HG03060 (cell line): ENCODE data around the gene HIPK1.
"Not testable (repeated sequence)": the region's sequence is repeated elsewhere in the genome, so short reads cannot be mapped to it uniquely, and the experiment has no call there.

Source experiments
- ATAC-seq: cut with Tn5 transposase; IDR thresholded peaks from one replicate; pipeline ENCODE4 v1.9.1; 2021; ENCODE audit warnings: low read depth, moderate number of reproducible peaks; ENCODE audit not compliant: unreplicated experiment

HIPK1 gene

DNA sequence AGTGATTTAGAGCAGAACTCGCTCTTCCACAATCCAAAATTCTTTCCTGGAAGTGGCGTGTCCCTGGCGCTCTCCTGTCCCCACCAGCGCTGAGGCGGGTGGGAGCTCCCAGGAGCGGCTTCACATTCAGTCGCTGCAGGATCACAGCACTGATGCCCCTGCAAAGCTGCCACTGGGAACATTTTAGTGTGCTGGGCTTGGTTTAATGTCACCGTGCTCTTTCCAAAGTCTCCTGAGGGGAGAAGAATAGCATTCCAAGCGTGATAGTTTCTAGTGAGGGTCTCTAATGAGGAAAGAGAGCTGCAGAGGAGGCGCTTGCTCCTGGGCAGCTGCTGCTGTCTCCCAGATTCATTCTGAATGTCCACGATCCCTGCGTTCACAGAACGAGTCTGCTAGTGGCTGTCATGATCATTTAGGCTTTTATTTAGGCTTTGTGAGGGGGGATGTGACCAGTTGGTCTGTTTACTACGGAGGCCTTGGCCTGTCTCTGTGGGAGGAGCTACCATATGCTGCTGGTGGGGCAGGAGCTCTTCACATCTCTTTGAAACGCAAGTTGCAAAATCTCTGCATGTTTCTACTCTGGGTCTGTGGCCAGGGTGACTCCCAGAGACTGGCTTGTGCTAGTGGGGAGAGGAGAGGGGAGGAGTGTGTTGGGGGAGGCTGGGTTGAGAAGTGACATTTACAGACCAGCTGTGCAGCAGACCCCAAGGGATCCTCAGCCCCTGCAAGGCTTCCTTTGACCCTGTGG is 73.5 kb downstream of the HIPK1 start:
- no peak for ATAC-seq

DNA sequence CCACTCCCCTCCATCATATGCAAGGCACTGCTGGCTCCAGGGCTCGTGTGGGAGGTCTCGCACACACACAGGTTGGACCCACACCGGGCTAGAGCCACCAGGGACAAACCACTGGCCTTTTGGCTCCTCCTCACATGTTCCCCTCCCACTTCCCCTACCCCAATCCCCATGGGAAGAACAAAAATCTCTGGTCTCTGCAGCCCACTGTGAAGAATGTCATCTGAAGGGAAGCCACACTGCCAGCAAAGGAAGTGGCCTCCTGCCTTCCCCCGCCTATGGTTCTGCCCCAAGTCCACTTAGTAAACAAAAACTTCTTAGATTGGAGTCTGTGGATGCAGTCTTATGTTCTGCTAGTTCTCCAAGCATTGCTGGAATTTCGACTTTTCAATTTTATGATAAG is 74.3 kb downstream of the HIPK1 start:
- ATAC-seq, result no peak

- not testable (repeated sequence) for ATAC-seq
Observed at GRCh38 chr1:114006825-114007224, 77.7 kb downstream of the HIPK1 start.

DNA sequence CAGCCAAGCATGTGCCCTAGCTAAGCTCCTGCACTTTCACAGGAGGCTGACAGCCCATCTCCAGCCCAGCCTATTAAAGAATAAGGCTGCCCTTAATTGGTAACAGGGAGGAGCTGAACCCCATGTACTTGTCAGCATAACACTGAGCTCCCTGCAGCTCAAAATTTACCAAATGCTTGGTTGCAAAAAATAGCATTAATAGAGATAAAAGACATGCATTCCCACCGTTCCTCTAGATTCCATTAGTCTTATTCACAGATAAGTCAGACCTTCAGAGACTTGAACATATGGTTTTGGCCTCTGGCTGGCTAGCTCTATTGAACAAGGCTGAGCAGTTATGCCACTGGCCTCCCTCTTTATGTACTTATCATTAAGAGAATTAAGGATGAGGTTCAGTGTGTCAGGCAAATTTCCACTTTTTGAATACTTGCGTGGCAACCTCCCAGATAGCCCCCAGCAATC is 79.4 kb downstream of the HIPK1 start:
- no peak for ATAC-seq

DNA sequence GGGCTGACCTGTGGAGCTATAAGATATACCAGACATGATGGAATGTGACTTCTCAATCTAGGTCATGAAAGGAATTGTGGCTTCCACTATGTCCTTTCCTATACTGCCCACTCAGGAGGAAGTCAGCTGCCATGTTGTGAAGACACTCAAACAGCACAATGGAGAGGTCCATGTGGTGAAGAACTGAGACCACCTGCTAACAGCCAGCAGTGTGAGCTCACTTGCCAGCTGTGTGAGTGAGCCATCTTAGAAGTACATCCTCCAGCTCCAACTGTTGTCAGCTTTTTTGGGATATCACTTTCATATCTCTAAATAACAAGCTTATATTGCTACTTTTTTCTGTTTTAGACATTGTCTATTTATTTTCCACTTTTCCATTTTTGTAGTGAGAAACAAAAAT is 79.9 kb downstream of the HIPK1 start:
- no peak for ATAC-seq

- ATAC-seq, result no peak
Observed at GRCh38 chr1:114009393-114009792, 80.3 kb downstream of the HIPK1 start.

DNA sequence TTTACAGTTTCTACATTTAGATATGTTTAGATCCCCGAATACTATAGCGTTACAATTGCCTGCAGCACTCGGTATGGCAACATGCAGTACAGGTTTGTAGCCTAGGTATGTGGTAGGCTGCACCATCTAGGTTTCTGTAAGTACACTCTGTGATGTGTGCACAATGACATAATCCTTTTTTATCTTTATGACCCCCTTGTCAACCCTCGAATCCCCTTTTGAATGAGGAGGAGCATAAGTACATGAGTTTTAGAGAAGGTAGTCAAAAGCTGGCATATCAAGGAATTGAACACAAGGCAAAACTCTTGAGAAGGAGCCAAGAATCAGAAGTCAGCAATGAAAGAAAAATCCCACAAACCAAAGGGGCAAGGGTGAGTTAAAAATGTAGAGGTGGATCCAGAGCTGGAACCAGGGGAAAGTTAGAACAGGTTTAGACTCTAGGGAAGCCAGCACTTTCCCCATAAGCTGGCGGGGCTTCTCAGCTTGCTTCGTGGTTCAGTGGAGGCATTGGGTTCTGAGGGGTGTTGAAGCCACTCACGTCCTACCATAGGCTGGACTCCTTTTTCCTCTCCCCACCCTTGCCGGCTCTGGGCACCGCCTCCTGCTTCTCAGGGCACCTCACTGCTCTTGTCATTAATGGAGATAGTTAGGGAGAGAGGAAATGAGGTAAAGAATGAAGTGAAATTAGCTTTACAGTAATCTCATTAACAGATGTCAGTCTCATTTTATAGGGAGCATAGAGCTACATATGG is 81.5 kb downstream of the HIPK1 start:
- ATAC-seq, result no peak

DNA sequence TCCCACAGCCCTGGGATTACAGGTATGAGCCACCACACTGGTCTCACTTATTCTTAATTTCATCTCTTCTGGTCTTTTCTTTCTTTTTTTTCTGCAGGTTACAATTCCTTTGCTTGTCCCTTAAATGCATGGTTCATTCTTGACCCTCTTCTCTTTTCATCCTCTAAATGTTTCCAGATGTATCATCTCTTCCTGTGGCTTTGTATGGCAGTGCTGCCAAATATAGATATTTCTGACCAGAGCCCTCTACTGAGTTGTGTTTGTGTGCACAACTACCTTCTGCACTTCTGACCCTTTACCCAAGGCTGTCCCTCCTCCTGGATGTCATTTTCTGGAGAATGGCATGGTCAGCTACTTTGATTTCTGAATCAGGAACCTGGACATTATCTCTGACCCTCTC is 82.7 kb downstream of the HIPK1 start:
- ATAC-seq, result no peak

GRCh38 chr1:114015075-114015474 is 86.0 kb downstream of the HIPK1 start:
- no peak for ATAC-seq

DNA sequence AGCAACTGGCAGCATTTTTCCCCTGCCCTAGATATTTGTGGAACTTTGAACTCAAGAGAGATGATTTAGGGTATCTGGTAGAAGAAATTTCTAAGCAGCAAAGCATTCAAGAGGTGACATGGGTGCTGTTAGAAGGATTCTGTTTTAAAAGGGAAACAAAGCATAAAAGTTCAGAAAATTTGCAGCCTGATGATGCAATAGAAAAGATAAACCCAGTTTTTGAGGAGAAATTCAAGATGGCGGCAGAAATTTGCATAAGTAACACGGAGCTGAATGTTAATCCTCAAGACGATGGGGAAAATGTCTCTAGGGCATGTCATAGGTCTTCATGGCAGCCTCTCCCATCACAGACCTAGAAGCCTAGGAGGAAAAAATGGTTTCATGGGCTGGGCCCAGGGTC is 90.6 kb downstream of the HIPK1 start:
- ATAC-seq, result not testable (repeated sequence)

DNA sequence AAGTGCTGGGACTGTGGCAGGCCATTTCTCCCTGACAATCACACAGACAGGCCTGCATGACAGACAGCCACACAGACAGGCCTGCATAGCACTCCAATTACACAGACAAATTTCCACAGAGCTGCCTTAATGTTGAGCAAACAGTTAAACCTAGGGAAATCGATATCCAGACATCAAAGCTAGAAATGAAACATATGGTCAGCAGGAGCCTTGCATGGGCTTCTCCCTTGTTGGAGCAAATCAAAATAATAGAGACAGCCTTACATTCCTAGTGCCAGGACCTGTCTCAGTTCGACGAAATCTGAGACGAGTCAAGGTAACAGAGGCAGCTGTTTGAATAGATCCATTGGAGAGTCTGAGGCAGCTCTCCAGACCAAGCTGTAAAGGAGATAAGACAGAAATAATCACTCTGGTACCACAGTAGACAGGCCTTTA is 92.6 kb downstream of the HIPK1 start:
- no peak for ATAC-seq

DNA sequence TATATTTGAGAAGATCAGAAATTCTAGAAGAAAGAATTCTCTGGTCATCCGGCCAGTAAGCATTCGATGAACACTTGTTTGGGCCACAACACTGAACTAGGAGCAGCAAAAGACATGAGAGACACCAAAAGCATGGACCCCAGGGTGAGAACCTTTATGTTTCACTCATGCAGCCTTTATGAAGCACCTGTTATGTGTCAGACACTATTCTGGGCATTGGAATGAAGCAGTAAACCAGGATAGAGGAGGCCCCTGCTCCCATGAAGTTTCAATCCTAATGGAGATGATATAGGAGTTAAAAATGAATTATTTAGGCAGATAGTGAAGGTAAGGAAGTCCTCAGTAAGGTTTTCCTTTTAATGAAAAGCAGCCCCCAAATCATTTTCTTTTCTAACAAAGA is 93.8 kb downstream of the HIPK1 start:
- ATAC-seq, result no peak

GRCh38 chr1:114023377-114023776 is 94.3 kb downstream of the HIPK1 start:
- no peak for ATAC-seq

- no peak for ATAC-seq
Observed at GRCh38 chr1:114024049-114024448, 94.9 kb downstream of the HIPK1 start.

GRCh38 chr1:114025609-114026401 is 96.7 kb downstream of the HIPK1 start:
- ATAC-seq, result no peak

DNA sequence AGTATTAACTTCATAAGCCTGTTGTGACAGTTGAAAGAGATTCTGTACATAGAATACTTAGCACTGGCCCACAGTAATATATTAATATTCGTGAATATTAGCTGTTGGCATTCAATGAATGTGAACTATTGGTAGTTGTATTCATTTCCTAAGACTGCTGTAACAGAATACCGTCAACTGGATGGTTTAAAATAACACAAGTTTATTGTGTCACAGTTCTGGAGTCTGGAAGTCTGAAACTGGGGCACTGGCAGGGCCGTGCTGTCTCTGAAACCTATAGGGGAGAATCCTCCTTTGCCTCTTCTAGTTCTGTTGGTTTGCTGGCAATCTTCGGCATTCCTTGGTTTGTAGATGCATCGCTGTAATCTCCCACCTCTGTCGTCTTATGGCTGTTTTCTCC is 97.7 kb downstream of the HIPK1 start:
- no peak for ATAC-seq
